Left forelimb (tissue), 1 donor: ENCODE data around the gene OR4A16.

ENCODE experiments used
- DNase-seq: peaks from one replicate; pipeline ENCODE4 v3.0.0-alpha.2; 2018; ENCODE audit warnings: low spot score

OR4A16 gene, protein sequence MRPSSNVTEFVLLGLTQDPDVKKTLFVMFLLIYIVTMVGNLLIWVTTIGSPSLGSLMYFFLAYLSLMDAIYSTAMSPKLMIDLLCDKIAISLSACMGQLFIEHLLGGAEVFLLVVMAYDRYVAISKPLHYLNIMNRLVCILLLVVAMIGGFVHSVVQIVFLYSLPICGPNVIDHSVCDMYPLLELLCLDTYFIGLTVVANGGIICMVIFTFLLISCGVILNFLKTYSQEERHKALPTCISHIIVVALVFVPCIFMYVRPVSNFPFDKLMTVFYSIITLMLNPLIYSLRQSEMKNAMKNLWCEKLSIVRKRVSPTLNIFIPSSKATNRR

GRCh38 chr11:55342901-55343300 is at the start of gene OR4A16:
Gene OR4A16, plus strand, starts transcription at chr11:55343201. Its CDS starts 0 bp downstream, at chr11:55343201.
- no peak for DNase-seq

GRCh38 chr11:55324500-55324899 is 18.5 kb upstream of the OR4A16 start:
- no peak for DNase-seq

GRCh38 chr11:55345306-55345705 is 2.3 kb downstream of the OR4A16 start:
- DNase-seq = no peak

DNA sequence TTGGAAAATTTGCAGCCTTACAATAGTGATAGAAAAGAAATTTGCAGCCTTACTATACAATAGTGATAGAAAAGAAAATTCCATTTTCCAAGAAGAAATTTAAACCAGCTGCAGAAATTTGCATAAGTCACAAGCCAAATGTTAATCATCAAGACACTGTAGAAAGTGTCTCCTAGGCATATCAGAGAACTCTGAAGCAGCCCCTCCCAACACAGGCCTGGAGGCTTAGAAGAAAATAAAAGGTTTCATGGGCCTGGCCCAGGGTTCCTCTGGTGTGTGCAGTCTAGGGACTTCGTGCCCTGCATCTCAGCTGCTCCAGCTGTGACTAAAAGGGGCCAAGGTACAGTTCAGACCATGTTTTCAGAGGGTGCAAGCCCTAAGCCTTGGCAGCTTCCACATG is 6.0 kb downstream of the OR4A16 start:
- DNase-seq = no peak

DNA sequence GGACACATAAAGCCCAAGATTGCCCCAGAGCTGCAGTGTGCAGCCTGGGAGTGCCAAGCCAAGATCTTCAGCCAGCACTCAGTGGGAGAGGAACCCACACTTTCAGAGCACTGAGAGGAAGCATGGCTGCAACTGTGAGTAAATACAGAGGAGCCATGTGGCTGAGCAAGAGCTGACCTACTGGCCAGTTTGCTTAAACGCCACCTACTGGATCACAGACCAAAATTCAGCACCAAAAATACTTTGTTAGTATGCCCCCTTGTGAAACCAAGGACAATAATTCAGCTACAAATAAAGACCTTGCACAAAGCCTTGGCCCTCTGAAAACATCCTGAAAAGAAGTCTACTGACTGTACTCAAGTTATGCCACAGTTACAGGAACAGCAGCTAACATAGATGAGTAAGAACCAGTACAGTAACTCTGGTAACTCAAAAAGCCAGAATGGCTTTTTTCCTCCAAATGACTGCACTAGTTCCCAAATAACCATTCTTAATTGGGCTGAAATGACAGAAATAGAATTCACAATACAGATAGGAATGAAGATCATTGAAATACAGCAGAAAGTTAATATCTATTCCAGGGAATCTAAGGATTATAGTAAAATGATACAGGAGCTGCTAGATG is 14.7 kb downstream of the OR4A16 start:
- no peak for DNase-seq

DNA sequence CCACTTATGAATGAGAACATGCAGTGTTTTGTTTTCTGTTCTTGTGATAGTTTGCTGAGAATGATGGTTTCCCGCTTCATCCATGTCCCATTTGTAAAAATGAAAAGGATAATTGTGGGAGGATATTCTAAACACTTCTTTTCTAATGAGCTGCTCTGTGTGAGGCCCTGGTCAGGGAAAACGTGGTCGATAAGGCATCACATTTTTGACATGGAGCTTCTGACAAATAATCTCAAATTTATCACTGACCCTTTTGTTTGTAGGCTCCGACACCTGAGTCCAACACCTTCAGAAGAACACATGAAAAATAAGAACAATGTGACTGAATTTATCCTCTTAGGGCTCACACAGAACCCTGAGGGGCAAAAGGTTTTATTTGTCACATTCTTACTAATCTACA is 24.7 kb downstream of the OR4A16 start, which contains the start of gene OR4A15:
OR4A15 (plus strand) TSS at position 301 of the 400 bp plus-strand sequence; CDS start at position 301, 0 bp downstream.
- DNase-seq = no peak
